Heart left ventricle (tissue), 16 donors: Measurements from ENCODE around the gene CCDC117. TPM values are rescaled to one million over a fixed set of nuclear protein-coding genes. Genes with fewer than 3 reads are reported as not detected.

Experiments
- ATAC-seq, 4 donors: fragments of 200-7000 bp; cut with Tn5 transposase; one replicate each; pipeline ENCODE4 v1.9.1; 2020 to 2022; ENCODE audit warnings: moderate library complexity in 4 of 4, mild to moderate bottlenecking in 3 of 4, moderate number of reproducible peaks in 1 of 4
- DNase-seq, 5 donors: peaks; one replicate each; pipeline ENCODE4 v3.0.0-alpha.2; 2020
- H3K27ac ChIP-seq, 12 donors: fragments of 200-600 bp; sonication (generic) in 4 of 12; one replicate each; pipeline versions ENCODE4 v1.5.0 to v1.8.0; 2016 to 2022; ENCODE audit warnings: mild to moderate bottlenecking in 2 of 12
- H3K27me3 ChIP-seq, 9 donors: fragments of 200-600 bp; sonication (generic) in 2 of 9; one replicate each; pipeline versions ENCODE4 v1.5.1 to v1.8.0; 2016 to 2022; ENCODE audit warnings: mild to moderate bottlenecking in 3 of 9
- H3K36me3 ChIP-seq, 9 donors: fragments of 200-600 bp; sonication (generic) in 2 of 9; one replicate each; pipeline versions ENCODE4 v1.5.0 to v1.8.0; 2018 to 2022; ENCODE audit warnings: mild to moderate bottlenecking in 2 of 9
- H3K4me1 ChIP-seq, 12 donors: fragments of 200-600 bp; sonication (generic) in 4 of 12; one replicate each; pipeline versions ENCODE4 v1.5.0 to v1.8.0; 2016 to 2022; ENCODE audit warnings: mild to moderate bottlenecking in 3 of 12
- H3K4me3 ChIP-seq, 12 donors: fragments of 200-600 bp; sonication (generic) in 4 of 12; one replicate each; pipeline versions ENCODE4 v1.5.0 to v1.8.0; 2017 to 2022; ENCODE audit warnings: mild to moderate bottlenecking in 9 of 12, moderate library complexity in 4 of 12
- H3K9me3 ChIP-seq, 12 donors: fragments of 200-600 bp; sonication (generic) in 4 of 12; one replicate each; pipeline versions ENCODE4 v1.5.0 to v1.8.0; 2016 to 2022; ENCODE audit warnings: mild to moderate bottlenecking in 1 of 12
- POLR2A ChIP-seq, 2 donors: fragments of 450-650 bp; IDR thresholded peaks; one replicate each; pipeline ENCODE4 v1.6.1; 2017; ENCODE audit warnings: antibody characterized with exemption in 2 of 2, mild to moderate bottlenecking in 2 of 2, moderate library complexity in 2 of 2
- WGBS, 4 donors: extraction: QIAGEN DNeasy Blood & Tissue Kit in 2 of 4; methylation state at CpG; one replicate each; pipeline versions ENCODE4 v1.1.5 to v1.1.7; 2013 to 2018; 5-methylcytosine and 5-hydroxymethylcytosine counted together
- intact Hi-C, 10 donors: fragments of 100-400 bp; cut with DNase I; formaldehyde crosslinking; loops; one replicate each; pipeline versions ENCODE4 v1.11.1 to v1.14.2; 2022
- polyA plus RNA-seq, 2 donors: library from polyadenylated mRNA; stranded (reverse); fragments of 200-250 nt; gene quantifications; one replicate each; pipeline ENCODE4 v1.2.3, GENCODE V29; 2013
- total RNA-seq, 9 donors: library from RNA; depleted of rRNA in 2 of 9; stranded (reverse); fragments of >200 nt in 2 of 9; fragmentation: NEBNext Ultra II Directional in 3 of 9; extraction: Animal tissue kit (Norgen Biotek cat#: 25700) in 3 of 9; gene quantifications; one replicate each; pipeline versions ENCODE4 v1.1.0 to v1.2.4, GENCODE V29; 2016 to 2023
- TF ChIP-seq, protein P1 (sequence below), 12 donors: fragments of 200-600 bp; sonication (generic) in 4 of 12; IDR thresholded peaks; one replicate each; pipeline versions ENCODE4 v1.5.0 to v1.8.0; 2018 to 2022; ENCODE audit warnings: antibody characterized with exemption in 12 of 12, mild to moderate bottlenecking in 5 of 12
- donor health status: ischemic (EF 13 %, LVEDD 7.1; RV severe dilation, severe dysfunction).
- donor health status: healthy with polysubstance abuse.
- donor health status: DM: no; HTN: yes; CAD: no.
- donor health status: DM: no; HTN: no; CAD: no.
- donor health status: ischemic (EF 25% LVEDD 6.9; RV normal size, moderate dysfunction).
- donor health status: ischemic (EF 25% LVEDD 5.7; RV mildly dilated, moderate dysfunction).
- donor health status: healthy.
- donor health status: DM: yes; HTN: yes; CAD: no.
- donor health status: ischemic (EF 35%, LVEDD 5.7; RV mildly dilated, moderate dysfunction).
- donor health status: nonischemic (EF 11% LVEDD 7.7; RV severe dilation, severe dysfunction).
- donor health status: DM: yes; HTN: yes; CAD: no.
- donor health status: PGD.
- donor health status: ischemic (EF 29% LVEDD 5.4; RV normal size, mild dysfunction).
- donor health status: nonischemic (EF 23%, LVEDD 6.1; RV moderate dilation, normal function).

CCDC117 gene
- total and polyA plus RNA-seq, 11 donors, result 6.9 to 16.6 (median 13.3) TPM

DNA sequence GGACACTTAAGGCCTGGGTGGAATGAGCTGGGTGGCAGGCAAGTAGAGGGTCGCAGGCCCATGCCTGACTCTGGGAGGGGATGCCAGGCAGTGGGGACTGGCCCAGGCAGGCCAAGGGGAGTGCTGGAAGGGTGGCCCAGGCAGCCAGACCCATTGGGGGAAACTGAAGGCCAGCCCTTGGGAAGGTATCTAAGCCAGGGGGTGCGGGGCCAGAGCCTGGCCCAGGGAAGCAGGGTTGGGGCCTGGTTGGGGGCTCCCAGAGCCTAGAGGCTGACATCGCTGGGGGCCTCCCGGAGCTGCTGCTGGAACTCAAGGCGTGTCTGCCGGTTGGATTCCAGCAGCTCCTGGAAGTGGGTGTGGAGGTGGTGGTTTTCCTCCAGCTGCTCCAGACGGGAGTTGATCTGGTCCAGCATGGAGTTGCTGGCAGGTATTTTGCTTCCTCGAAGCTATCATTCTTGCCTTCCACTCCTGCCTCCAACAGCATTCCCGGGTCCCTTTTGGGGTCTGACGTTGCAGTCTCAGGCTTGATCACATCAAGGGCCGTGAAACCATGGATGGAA lies 63.2 kb downstream of the CCDC117 start:
- DNase-seq (no peak), ATAC-seq (no peak)
- peaks cover 0 to 7% (median 0%) of the 10 kb centered on the region in 9 donors for H3K36me3 ChIP-seq
- WGBS, 4 donors, result 87 to 89% (median 88%) methylated on average over 8 to 11 of the region's 11 CpGs
- no peaks in the 10 kb centered on the region for H3K27me3 ChIP-seq
- no peak overlapping the region for H3K27ac ChIP-seq
- no peaks in the 10 kb centered on the region for H3K4me1 ChIP-seq
- intact Hi-C loops, result loop anchor here in 5 of 10 donors (10.0 kb wide), 2 partner anchors 811 to 821 kb away; no protein-coding TSS in a partner anchor
- no peaks in the 10 kb centered on the region for H3K9me3 ChIP-seq
- H3K4me3 ChIP-seq, result no peak overlapping the region
- no peak for TF ChIP-seq POLR2A (IDR thresholded peaks at IDR 0.05)
- TF ChIP-seq, protein P1, sequence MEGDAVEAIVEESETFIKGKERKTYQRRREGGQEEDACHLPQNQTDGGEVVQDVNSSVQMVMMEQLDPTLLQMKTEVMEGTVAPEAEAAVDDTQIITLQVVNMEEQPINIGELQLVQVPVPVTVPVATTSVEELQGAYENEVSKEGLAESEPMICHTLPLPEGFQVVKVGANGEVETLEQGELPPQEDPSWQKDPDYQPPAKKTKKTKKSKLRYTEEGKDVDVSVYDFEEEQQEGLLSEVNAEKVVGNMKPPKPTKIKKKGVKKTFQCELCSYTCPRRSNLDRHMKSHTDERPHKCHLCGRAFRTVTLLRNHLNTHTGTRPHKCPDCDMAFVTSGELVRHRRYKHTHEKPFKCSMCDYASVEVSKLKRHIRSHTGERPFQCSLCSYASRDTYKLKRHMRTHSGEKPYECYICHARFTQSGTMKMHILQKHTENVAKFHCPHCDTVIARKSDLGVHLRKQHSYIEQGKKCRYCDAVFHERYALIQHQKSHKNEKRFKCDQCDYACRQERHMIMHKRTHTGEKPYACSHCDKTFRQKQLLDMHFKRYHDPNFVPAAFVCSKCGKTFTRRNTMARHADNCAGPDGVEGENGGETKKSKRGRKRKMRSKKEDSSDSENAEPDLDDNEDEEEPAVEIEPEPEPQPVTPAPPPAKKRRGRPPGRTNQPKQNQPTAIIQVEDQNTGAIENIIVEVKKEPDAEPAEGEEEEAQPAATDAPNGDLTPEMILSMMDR (IDR thresholded peaks at IDR 0.05), result no peak

DNA sequence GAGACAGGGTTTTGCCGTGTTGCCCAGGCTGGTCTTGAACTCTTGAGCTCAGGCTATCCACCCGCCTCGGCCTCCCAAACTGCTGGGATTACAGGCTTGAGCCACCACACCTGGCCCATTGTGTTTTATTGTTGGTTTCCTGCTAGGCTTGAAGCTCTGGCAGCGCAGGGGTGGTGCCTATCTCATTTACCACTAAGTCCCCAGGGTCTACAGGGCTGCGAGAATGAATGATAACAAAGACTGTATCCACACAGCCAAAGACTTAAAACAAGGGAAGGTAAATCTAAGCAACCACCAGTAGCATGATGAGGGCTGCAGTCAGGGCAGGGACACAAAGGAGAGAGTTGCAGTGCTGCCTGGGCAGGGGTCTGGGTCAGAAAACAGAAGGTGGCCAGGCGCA lies 65.1 kb downstream of the CCDC117 start:
- Histone ChIP-seq H3K4me1 (no peaks in the 10 kb centered on the region), H3K27ac (no peak overlapping the region), H3K9me3 (no peaks in the 10 kb centered on the region), H3K27me3 (no peaks in the 10 kb centered on the region), H3K4me3 (no peak overlapping the region), H3K36me3 (peaks cover 0 to 3% (median 0%) of the 10 kb centered on the region in 9 donors)
- 85 to 96% (median 91%) methylated on average over 6 of the region's 6 CpGs for WGBS, 4 donors
- TF ChIP-seq POLR2A (IDR thresholded peaks at IDR 0.05), result no peak
- TF ChIP-seq, protein P1 (IDR thresholded peaks at IDR 0.05), result no peak
- intact Hi-C loops, result loop anchor here in 5 of 10 donors (10.0 kb wide), 2 partner anchors 813 to 823 kb away; no protein-coding TSS in a partner anchor
- DNase-seq (no peak), ATAC-seq (no peak)

Other genes starting within 250 kb of the CCDC117 start
- gene TTC28, start 92.9 kb upstream of the CCDC117 start, total RNA-seq, result 10 to 100 TPM; 13.7 to 34.9 (median 23.0) TPM
- gene TTC28, start 92.9 kb upstream of the CCDC117 start, polyA plus RNA-seq, result 1 to 10 TPM; 5.1 to 5.3 TPM
- gene CHEK2, start 30.9 kb upstream of the CCDC117 start, total RNA-seq, result 1 to 10 TPM; 1.1 to 7.8 (median 1.6) TPM
- 1 to 10 TPM; 2.3 to 2.7 TPM for gene CHEK2, start 30.9 kb upstream of the CCDC117 start, polyA plus RNA-seq
- 10 to 100 TPM in 5 of 9 donors, 1 to 10 TPM in 4; 7.4 to 18.3 (median 10.9) TPM for gene HSCB, start 30.7 kb upstream of the CCDC117 start, total RNA-seq
- 10 to 100 TPM; 16.8 to 18.1 TPM for gene HSCB, start 30.7 kb upstream of the CCDC117 start, polyA plus RNA-seq
- gene XBP1, start 27.9 kb downstream of the CCDC117 start, total RNA-seq, result 100 to 1,000 TPM in 3 of 9 donors, 10 to 100 TPM in 6; 59.8 to 133 (median 88.1) TPM
- gene XBP1, start 27.9 kb downstream of the CCDC117 start, polyA plus RNA-seq, result 100 to 1,000 TPM in 1 of 2 donors, 10 to 100 TPM in 1; 23.8 to 160 TPM
- gene ZNRF3, start 110.9 kb downstream of the CCDC117 start, total RNA-seq, result 1 to 10 TPM; 5.3 to 9.2 (median 7.3) TPM
- 1 to 10 TPM; 1.8 to 6.2 TPM for gene ZNRF3, start 110.9 kb downstream of the CCDC117 start, polyA plus RNA-seq